Hematopoietic multipotent progenitor cell treated with erythropoietin and hydrocortisone succinate and interleukin-3 and kit ligand, for 6 days (in vitro differentiated cells): ENCODE measurements around the gene KIAA1958.

Experiments
- DNase-seq: peaks from one replicate; pipeline ENCODE4 v3.0.0-alpha.2; 2015

KIAA1958 gene

GRCh38 chr9:112486221-112487007 lies at the start of gene KIAA1958:
TSS of gene KIAA1958 (plus strand) at chr9:112486827. CDS start at chr9:112574081, 87,254 bp downstream.
- DNase-seq, result peak; percentile 92

DNA sequence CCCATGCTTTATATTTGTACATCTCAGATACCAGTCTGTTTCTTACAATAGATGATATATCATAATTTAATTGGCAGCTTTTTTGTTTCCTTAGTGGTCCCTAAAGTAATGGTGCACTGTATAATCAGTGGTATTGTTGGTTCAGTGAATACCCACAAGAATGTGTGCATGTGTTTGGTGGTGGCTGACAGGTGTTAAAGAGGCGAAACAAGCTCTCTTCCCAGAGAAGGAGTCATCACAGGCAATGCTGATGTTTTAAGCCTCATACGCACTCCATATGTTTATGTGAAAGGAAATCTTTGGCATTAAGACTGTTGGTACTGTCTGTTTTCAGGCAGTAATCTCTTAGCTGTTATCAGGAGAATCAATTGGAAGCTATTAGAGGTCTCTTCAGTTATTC lies 49.2 kb upstream of the KIAA1958 start:
- DNase-seq, result no peak

DNA sequence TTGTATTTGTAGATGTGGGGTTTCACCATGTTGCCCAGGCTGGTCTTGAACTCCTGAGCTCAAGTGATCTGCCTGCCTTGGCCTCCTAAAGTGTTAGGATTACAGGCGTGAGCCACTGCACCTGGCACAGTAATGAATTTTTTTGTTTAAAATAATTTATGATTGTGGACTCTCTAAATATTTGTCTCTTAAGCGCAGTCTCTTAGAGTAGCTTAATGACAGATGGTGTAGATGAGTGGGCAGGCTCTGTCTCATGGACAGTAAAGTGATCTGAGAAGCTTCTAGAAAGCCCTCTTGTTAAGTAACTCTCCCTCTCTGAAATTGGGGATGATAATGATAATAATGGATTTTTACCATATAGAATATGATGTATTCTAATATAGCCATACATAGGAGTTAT lies 47.5 kb upstream of the KIAA1958 start:
- DNase-seq, result no peak

DNA sequence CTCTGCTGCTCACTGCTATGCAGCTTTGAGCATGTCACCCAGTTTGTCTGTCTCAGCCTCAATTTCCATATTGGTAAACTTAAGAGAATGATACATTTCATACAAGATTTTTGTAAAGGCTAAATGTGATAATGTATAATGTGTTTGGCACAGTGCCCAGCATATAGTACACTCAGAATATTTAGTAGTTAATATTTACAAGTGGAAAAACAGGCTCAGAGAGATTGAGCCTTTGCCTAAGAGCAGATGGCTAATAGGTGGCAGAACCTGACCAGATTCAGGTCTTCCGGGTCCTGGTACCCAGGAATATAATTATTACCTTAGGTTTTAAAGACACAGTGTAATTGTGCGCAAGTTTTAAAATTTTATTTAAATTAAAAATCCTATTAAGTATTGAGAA lies 46.8 kb upstream of the KIAA1958 start:
- peak; percentile 22 for DNase-seq

DNA sequence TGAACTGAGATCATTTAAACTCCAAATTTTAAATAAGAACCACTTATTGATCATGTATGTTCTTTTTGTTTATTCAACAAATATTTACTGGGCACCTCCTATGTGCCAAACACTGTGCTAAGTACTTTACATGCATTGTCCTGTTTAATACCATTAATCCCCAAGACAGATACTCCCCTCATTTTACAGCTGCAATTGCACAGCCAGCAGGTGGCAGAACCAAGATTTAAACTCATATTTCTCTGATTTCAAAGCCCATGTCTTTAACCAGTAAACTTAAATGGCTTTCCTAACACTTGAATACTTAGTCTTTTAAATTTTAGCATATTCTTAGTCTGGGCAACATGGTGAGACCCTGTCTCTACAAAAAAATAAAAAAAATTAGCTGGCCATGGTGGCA lies 43.4 kb upstream of the KIAA1958 start:
- DNase-seq, result peak; percentile 57

DNA sequence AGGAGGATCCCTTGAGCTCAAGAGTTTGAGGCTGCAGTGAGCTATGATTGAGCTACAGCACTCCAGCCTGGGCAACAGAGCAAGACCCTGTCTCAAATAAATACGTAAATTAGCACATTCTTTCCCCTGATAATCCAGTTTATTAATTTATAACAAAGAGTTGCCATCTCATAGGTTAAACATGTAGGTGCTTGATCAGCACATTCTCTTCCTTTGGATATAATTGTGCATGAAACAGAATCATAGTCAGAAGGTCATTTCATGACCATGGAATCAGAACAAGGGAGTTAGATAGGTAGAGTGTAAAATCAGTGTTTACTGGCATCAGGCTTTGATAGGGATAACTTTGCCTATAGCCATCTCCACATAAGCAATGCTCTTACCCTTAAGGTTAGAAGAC lies 43.0 kb upstream of the KIAA1958 start:
- no peak for DNase-seq

- DNase-seq, result no peak
Measured at GRCh38 chr9:112445196-112445595, 41.4 kb upstream of the KIAA1958 start.

DNA sequence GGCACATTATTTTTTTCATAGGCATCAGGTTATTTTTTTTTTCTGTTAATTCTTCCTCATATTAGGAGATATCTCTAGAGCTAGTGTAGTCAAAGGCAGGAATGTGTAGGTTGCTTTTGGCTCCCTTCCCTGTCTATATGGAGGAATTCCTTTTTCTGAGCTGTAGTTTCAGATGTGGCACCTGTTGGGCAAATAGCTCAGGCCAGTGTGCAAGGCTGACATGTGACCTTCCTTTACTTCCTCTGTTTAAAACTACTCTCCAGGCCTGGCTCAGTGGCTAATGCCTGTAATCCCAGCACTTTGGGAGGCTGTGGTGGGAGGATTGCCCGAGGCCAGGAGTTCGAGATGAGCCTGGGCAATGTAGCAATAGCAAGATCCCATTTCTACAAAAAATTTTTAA lies 40.5 kb upstream of the KIAA1958 start:
- no peak for DNase-seq

GRCh38 chr9:112446526-112446925 lies 40.1 kb upstream of the KIAA1958 start:
- DNase-seq, result no peak

GRCh38 chr9:112447283-112447761 lies 39.3 kb upstream of the KIAA1958 start:
- peak; percentile 17 for DNase-seq

DNA sequence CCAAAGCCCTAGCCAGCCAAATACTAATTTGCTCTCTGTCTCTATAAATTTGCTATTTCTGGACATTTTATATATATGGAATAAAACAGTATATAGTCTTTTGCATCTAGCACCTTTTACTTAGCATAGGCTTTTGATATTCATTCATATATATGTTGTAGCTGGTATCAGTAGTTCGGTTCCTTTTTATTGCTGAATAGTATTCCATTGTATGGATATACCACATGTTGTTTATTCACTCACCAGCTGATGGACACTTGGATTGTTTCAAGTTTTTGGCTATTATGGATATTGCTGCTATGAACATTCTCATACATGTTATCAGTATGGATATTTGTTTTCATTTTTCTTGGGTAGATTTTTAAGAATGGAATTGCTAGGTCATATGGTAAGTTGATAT lies 23.8 kb upstream of the KIAA1958 start:
- DNase-seq, result no peak

DNA sequence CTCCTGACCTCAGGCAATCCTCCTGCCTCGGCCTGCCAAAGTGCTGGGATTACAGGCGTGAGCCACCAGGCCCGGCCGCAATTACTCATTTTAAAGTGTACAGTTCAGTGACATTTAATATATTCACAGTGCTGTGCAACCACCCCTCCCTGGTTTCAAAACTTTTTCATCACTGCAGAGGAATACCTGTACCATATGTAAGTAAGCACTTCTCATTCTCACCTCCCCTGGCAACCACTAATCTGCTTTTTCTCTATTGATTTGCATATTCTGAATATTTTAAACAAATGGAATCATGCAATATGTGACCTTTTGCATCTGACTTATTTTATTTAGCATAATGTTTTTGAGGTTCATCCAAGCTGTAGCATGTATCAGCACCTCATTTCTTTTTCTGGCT lies 21.3 kb upstream of the KIAA1958 start:
- DNase-seq, result no peak

DNA sequence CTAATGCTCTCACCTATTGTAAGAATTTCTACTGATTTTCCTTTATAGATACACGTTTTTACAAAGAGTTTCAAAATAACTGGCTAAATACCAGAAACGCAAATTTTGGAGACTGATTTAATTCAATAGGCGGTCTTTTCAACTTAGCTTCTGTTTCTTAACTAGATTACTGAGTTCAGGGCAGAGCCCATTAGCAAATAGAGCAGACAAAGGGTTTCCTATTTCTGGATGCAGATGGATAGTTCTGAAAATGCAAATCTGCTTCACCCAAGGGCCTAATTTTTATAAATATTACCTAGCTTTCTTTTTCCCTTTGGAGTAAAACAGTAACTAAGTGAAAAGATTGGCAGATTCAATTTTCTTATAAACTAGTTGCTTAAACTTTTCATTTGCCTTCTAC lies 13.6 kb upstream of the KIAA1958 start:
- DNase-seq, result no peak

DNA sequence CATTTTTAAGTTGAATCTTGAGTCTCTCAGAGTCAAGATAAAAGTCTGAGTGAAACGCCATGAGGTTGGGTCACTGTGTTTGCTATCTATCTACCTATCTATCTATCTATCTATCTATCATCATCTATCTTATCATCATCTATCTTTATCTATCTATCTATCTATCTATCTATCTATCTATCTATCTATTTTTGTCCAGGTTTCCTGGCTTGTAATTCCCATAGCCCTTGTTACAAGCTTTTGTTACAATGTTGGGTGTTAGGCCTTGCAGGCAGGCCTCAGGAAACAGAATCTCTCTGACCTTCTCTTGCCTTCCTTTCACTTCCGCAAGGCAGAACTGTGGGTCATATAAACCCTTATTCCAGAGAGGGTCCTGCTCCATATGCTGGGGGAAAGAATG lies 12.6 kb upstream of the KIAA1958 start:
- no peak for DNase-seq

DNA sequence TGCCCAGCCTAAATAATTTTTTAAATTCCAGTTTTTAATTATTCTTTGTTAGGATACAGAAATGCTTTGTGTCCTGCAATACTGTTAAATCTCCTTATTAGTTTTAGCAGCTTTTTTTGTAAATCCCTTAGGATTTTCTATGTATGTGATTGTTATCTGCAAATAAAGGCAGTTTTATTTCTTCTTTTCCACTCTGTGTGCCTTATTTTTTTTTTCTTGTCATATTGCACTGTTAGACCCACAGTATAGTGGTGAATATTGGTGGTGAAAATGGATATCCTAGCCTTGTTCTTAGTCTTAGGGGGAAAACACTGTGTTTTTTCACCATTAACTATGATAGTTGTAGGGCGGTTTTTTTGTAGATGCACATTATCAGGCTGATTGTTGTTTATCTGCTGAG lies 11.3 kb upstream of the KIAA1958 start:
- DNase-seq, result no peak

GRCh38 chr9:112477330-112477729 lies 9.3 kb upstream of the KIAA1958 start:
- DNase-seq, result no peak

- DNase-seq, result no peak
Measured at GRCh38 chr9:112479221-112479620, 7.4 kb upstream of the KIAA1958 start.

DNA sequence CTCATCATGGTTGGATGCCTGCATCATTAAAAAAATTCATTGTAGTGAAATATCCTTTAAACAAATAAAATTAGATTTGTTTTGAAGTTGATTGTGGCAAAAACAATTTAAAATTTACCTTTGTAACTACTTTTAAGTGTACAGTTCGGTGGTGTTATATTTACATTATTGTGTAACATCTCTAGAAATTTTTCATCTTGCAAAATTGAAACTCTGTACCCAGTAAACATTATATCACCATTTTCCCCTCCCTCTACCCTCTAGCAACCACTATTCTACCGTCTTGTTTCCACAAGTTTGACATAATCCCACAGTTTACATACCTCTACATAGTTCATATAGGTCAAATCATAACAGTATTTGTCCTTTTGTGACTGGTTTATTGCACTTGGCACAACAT lies 2.0 kb upstream of the KIAA1958 start:
- no peak for DNase-seq

GRCh38 chr9:112485574-112485973 lies 1.1 kb upstream of the KIAA1958 start:
- DNase-seq, result no peak

DNA sequence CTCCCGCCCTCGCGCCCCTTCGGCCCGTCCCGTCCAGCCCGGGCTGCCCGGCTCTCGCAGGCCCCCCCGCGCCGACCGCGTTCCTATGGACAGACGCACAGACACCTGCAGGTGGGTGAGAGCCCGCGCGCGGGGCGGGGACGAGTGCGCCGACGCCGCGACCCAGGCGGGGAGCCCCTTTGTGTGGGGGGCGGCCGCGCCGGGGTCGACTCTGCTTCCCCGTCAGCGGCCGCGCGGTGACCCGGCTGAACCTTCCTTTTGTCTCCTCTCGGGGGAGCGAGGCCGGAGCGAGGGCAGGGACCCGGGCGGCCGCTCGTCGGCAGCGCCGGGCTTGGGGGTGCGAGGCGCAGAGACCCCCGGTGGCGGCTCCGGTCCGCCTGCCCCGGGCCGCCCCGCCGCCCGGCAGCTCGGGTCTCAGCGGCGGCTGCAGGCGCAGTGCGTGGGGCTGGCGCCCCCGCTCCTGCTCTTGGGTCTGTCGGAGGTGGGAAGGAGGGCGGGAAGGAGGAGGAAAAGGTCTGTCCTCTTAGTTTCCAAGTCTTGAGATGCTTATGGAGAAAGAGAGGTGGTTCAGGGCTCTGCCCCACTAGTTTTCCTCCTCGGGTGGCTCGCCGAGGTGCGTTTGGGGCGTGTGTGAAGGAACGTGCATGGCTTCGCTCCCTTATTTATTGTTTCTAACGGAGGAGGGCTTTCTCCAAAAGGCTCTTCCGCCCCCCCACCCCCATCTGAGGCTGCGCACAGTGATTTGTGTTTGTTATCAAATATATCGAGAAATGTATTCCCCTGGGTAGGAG lies 576 bp downstream of the KIAA1958 start:
- peak; percentile 65 for DNase-seq

GRCh38 chr9:112487799-112488340 lies 1.2 kb downstream of the KIAA1958 start:
- no peak for DNase-seq

DNA sequence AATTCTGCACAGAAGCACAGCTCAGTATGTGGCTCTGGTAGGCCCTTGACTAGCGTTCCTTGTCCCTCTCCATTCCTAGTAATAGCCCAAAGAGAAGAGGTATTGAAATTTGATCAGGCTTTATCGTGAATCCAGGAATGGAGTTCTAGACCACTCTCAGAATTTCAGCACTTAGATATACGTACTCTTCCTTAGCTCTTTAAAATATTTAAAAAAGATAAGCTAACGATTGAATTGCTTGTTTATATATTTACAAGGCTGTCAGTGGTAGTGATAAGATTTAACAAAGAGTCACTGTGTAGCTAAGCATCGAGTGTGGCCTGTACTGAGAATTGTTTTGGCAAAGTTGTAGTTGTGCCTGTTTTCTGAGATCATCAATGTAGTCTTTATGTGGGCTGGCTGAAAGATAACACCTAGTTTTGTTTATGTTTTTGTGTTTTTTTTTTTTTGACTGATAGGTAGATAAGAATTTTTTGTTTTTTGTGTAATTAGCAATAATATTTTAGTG lies 2.5 kb downstream of the KIAA1958 start:
- DNase-seq, result peak; percentile 18

DNA sequence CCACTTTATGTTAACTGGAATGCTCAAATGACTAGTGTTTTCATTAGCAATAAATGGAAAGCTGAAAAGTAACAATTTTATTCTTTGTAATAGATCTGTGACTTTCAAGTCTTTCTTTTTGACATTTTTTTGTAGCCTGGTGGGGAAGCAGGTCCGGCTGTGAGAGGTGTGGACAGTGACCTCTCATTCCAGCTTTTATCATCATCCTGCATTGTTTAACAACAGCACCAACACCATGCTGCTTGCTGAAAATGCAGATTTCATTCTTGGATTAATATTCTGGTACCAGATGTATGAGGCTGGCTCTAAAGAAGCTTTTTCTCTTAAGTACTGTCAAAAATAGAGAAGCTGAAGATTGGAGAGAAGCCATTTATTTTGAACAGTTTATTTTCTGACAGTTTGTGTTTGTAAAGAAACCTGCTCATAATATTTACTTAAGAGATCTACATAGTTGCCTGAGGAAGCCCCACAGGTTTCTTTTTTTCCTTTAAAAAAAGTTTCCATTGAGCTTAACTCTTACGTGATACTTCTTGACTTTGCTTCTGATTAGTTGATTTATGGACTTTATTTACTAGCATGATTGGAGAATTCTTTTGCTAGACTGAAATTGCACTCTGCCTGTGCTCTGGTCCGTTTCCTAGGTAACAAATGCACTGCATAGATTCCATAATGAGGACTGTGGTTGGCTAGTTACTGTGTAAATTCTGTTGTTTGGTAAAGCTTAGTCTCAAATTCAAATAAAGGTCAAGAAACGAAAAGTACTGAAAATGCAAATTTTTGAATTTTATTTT lies 3.4 kb downstream of the KIAA1958 start:
- DNase-seq, result no peak
